Measurements from ENCODE around the gene AP1G1.
"Not testable (repeated sequence)": the region's sequence is repeated elsewhere in the genome, so short reads cannot be mapped to it uniquely, and the experiment has no call there.

Gene AP1G1

GRCh38 chr16:71700831-71701230, 107.8 kb downstream of the AP1G1 start:
- no peak for DNase-seq (ENCODE audit: low read depth)

DNA sequence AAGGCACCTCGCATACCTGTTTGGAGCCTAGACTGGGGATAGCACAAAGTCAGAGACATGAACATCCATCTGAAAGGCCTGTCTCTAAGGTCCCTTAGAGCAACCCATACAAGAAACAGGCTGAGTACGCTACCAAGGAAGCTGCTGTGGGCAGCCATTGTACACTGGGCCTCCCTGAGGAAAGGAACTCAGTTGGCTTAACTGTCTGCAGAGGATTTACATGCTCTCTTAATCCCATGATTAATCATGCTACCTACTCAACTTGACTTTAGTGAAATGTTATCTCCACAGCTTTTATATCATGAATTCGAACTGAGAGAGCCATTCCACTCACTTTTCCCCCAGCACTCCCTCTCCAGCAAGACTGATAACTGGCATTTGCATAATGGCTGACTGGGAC, 110.1 kb downstream of the AP1G1 start:
- no peak for DNase-seq (ENCODE audit: low read depth)

DNA sequence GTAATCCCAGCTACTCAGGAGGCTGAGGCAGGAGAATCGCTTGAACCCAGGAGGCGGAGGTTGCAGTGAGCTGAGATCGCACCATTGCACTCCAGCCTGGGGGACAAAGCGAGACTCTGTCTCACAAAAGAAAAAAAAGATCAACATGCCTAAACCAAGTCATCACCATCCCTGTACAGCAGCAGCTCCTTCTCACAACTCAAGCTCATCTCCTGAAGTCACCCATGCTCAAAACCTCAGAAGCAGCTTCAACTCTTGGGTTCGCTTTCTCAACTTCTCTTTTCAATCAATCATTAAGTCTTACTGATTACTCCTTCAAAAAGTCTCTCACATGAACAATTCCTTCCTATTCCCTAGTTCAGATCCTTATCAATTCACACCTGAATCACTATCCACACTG, 115.5 kb downstream of the AP1G1 start:
- DNase-seq (ENCODE audit: low read depth) = no peak

- no peak for DNase-seq (ENCODE audit: low read depth)
These were observed 118.7 kb downstream of the AP1G1 start for GRCh38 chr16:71689901-71690300.

GRCh38 chr16:71687861-71688260, 120.8 kb downstream of the AP1G1 start:
- DNase-seq (ENCODE audit: low read depth) = no peak

DNA sequence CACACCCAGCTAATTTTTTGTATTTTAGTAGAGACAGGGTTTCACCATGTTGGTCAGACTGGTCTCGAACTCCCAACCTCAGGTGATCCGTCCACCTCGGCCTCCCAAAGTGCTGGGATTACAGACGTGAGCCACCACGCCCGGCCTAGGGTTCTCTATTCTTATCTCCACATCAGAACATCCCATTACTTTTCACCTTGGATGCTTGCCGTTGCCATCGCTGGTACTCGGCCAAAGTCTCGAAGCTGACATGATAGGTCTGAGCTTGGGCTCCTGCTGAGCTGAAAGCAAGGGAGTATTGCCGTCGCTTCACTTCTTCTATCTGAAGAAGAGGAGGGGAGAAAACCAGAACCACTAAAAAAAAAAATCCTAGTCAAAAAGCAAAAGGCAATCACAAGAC, 124.4 kb downstream of the AP1G1 start:
- DNase-seq (ENCODE audit: low read depth) = not testable (repeated sequence)

- no peak for DNase-seq (ENCODE audit: low read depth)
These were observed 127.3 kb downstream of the AP1G1 start for GRCh38 chr16:71681360-71681759.
